ENCODE measurements around the gene TMPRSS4.
A peak's percentile ranks its signal among the peaks of the same experiment; 100 is the strongest.

Gene TMPRSS4

DNA sequence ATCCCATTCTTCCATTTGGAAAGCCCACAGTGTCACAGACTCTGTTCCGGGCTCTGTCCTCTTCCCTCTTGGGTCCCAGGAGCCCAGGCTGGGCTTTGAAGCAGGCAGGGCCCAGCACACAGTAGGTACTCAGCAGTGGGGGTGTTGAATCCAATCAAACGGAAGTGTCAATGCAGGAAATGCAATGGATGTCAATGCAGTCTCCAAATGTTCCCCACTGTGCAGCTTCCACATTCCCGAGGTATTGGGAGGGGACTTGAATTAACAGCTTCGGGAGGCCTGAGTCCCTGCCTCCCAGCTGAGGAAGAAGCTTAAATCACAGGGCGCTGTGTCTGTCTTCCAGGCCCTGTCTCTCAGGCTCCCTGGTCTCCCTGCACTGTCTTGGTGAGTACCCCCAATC lies 31.6 kb downstream of the TMPRSS4 start:
- DNase-seq: no peak

- no peak for DNase-seq
Measured at GRCh38 chr11:118109231-118109630, 32.4 kb downstream of the TMPRSS4 start.

GRCh38 chr11:118111019-118111743 lies 34.3 kb downstream of the TMPRSS4 start:
- DNase-seq: no peak

- no peak for DNase-seq
Measured at GRCh38 chr11:118111744-118112035, 34.8 kb downstream of the TMPRSS4 start.

- no peak for DNase-seq
Measured at GRCh38 chr11:118112711-118113430, 36.0 kb downstream of the TMPRSS4 start.

GRCh38 chr11:118114266-118114665 lies 37.4 kb downstream of the TMPRSS4 start:
- DNase-seq: no peak

DNA sequence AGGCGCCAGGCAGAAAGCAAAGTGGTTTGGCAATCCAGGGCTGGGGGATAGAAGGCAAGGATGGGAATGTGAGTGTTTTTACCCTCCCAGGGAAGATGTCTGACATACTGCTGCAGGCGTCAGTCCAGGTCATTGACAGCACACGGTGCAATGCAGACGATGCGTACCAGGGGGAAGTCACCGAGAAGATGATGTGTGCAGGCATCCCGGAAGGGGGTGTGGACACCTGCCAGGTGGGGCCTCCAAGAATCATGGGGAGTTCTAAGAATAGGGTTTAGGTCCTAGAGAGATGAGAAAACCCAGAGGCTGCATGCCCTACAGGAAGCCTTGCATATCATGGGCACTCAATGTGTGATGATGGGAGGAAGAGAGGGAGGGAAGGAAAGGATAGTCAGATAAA lies 38.2 kb downstream of the TMPRSS4 start:
- no peak for DNase-seq

DNA sequence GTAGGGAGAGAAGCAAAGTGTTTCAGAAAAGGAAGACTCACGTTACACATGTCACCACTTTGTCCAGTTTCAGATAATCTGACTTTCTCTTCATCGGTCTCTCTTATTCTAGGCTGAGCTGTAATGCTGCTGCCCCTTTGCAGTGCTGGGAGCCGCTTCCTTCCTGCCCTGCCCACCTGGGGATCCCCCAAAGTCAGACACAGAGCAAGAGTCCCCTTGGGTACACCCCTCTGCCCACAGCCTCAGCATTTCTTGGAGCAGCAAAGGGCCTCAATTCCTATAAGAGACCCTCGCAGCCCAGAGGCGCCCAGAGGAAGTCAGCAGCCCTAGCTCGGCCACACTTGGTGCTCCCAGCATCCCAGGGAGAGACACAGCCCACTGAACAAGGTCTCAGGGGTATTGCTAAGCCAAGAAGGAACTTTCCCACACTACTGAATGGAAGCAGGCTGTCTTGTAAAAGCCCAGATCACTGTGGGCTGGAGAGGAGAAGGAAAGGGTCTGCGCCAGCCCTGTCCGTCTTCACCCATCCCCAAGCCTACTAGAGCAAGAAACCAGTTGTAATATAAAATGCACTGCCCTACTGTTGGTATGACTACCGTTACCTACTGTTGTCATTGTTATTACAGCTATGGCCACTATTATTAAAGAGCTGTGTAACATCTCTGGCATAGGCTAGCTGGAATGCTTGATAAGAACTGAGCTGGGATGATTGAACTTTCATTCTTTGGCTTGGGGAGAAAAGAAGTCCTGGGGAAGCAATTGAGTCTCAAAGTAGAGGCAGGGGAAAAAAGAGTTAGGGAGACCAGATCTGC lies 41.1 kb downstream of the TMPRSS4 start:
- peak in 1 of 2 donors; percentile 8 for DNase-seq

- no peak for DNase-seq
Measured at GRCh38 chr11:118120793-118121192, 43.9 kb downstream of the TMPRSS4 start.

DNA sequence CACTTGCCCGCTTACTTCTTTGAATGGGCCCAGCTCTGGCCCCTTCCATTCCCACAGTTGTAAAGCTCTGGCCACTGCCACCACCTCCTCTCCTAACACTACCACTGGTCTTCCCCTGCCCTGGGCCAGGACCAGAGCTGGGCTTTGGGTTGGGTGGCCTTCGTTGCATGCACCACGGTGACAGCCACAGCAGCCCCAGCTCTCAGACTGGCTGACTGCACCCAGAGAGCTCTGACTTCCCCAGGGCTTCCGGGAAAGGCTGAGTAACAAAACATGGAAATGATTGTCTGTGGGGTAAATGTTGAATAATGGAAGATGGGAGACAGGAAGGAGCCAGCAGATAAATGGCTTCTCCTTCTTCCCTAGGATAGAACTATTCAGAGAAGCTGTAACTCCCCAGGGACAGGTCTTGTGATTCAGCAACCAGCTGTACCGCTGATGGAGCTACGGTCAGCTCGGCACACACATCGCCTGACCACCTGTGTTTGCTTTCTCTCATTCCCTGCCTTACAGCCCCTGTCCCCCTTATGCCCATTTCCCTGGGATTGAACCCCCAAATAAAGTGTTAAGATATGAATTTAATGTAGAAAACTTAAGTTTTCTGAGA lies 48.2 kb downstream of the TMPRSS4 start:
- DNase-seq: no peak

- DNase-seq: no peak
Measured at GRCh38 chr11:118126082-118126838, 49.4 kb downstream of the TMPRSS4 start.

DNA sequence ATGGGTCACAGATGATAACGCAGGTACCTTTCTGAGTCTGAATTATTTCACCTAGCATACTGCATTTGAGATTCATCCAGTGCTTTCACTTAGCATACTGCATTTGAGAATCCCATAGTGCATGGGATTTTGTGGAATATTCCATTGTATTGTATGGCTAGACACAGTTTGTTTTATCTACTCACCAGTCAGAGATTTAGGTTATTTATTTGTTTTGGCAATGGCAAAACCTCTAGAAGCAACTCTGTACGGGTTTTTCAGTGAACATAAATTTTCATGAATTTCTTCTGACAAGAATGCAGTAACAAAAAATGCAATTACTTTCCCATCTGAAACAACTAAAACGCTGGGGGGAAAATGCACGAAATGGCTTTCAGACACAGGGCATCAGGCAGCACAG lies 51.4 kb downstream of the TMPRSS4 start:
- DNase-seq: no peak

DNA sequence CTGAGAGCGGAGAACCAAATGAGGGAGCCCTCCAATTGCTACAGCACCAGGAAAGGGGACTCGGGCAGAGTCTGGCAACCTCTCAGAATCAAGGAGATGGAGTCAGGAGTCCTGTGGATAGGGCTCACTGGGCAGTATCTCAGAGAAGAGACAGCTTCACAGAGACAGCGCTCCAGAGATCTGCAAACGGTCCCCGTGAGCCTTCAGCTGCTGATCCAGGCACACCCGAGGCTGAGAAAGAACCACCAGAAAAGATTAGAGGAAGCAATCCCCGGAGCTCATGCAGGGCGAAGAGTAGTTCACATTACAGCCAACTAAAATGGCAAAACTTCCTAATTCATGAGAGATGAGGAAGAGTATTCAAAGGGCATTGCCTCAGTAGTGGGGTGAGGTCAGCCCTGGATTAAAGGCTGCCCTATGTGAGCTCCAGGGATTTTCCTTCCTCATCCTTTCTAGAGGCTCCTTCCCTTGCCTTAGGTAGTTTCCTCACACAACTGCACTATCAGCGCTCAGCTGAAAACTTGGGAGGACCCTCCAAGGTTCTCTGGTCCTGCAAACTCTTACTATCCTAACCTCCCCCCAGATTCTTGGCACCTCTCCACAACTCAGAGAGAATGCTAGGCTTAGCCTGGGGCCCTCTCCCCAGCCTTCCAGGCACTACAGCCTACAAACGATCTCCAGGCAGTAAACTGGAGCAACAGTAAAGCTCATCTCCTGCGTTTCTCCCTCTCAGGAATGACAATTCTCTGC lies 52.0 kb downstream of the TMPRSS4 start:
- DNase-seq: no peak

- DNase-seq: no peak
Measured at GRCh38 chr11:118129471-118130172, 52.7 kb downstream of the TMPRSS4 start.

DNA sequence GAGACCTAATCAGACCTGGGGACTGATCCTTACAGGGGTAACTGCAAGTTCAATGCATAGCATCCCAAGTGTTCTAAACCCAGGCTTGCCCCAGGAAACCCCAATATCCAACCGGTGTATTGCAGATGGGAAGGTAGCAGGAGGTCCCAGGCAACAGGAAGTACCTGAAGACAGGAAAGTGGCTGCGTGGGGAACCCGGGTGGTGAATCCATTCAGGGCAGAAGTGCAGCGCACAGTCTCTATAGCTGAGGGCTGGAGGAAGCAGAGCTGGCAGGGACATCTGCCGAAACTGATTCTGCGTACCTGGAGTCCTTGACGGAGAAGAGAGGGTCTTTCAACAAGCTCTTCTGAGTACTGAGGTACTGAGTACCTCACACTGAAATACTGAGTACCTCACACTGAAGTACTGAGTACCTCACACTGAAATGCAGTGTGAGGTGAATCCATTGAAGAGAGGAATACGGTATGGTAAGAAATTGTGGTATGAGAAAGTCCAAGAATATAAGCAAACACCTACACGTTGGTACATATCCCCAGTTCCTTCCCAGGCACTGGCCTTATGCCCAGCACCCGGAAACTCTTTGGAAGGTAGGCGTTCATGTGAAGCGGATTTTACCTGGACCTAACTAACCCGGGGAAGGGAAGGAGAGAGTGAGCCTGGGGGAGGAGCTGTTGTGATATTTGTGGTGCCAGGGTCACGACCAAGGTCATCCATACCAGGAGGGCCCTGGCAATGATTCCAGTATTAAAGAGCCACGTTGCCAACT lies 55.7 kb downstream of the TMPRSS4 start:
- no peak for DNase-seq

- no peak for DNase-seq
Measured at GRCh38 chr11:118133816-118134215, 56.9 kb downstream of the TMPRSS4 start.

DNA sequence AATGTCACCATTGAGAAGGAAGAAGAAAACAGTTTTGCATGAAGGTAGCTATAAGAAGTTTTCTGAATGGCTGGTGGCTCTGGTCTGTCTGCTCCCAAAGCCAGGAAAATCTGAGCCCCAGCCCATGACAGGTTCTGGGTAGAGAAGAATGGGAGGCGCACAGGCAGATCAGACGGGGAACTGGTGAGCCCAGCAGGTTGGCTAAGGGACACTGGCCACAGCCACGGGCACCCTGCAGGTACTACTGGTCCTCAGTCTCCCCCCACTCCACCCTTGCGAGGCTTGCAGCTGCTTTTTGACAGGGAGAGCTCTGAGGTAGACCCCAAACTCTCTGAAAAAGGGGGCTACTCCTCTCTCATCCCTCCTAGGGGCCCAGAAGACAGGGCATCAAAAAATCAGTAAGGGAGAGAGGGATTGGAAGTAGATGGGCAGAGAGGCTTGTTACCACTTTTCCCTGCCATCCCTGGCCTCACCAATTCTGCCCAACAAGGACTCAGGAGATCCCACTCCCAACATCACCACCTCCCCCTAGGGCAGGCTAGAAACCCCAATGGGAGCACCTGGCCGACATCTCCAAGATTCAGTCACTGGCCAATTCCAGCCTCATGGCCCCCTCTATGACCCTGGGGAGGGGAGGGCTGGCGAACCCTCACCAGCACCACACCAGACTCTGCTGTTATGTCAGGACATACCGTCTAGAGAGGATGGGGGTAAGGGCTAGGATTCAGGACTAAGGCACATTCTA lies 58.3 kb downstream of the TMPRSS4 start:
- DNase-seq: no peak

DNA sequence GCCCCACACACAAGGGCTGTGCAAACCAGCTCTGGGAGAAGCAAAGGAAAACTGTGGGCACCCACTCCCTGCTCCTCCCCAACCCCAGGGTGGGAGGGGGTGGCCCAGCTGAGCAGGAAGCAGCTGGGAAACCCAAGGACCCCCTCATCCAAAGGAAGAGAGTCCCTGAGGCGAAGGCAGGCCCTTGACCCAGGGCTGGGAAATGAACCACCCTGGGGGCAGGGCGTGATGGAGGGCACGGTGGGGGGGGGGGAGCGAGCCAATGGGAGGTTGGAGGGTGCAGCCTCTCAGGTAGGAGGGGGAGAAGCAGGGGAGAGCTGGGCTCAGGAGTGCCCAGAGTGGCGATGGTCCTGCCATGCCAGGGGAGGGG lies 58.9 kb downstream of the TMPRSS4 start:
- no peak for DNase-seq

GRCh38 chr11:118136341-118136740 lies 59.5 kb downstream of the TMPRSS4 start:
- no peak for DNase-seq

DNA sequence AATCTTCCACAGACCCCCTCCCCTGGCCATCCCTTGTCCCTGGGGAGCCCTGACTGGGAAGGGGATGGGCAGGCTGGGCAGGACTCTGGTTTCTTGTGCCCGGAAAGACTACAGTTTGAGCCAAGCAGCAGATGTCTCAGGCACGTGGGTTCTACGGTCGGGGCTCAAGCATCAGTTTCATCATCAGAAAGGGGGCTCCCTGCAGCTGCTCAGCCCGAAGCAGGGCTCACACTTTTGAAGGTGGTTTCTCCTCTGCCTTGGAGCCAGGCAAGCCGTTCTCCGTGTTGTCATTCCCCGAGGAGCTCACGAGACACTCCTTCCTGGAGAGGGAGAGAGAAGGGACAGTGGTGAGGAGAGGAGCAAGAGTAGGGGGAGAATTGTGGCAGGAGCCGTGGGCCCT lies 59.9 kb downstream of the TMPRSS4 start:
- no peak for DNase-seq
